ENCODE measurements around the gene CAMLG. TPM values are rescaled to one million over a fixed set of nuclear protein-coding genes. Genes with fewer than 3 reads are reported as not detected.

Gene CAMLG
- total and polyA plus RNA-seq, 9 of the 15 experiments (the other 6 are each of a cell fraction or from before 2014, with no cell fraction given) = 11.3 to 22.0 (median 16.3) TPM

- TF ChIP-seq ATF6 (CRISPR knock-in tag; IDR thresholded peaks at IDR 0.05) (peak; percentile 93), TAF9B (IDR thresholded peaks at IDR 0.05; ENCODE audit: partially characterized antibody) (peak; percentile 93), PRPF4 (IDR thresholded peaks at IDR 0.05; ENCODE audit: insufficient read depth, low read depth, low read length, poor library complexity, severe bottlenecking) (no peak), CUX1 (CRISPR knock-in tag; IDR thresholded peaks at IDR 0.05) (no peak), ZBTB11 (CRISPR knock-in tag; IDR thresholded peaks at IDR 0.05) (peak in 1 of 3 experiments; percentile 80; a peak in 2 of 6 replicates), NR0B1 (IDR thresholded peaks at IDR 0.05; ENCODE audit: partially characterized antibody) (no peak), ARNT (IDR thresholded peaks at IDR 0.05) (peak in 1 of 2 experiments; percentile 29; a peak in 1 of 4 replicates)
Observed at GRCh38 chr5:134758504-134759341, 20.4 kb downstream of the CAMLG start, which contains the start of gene DDX46 (continued).

All from K562 (cell line).